H1 (cell line): ENCODE results near the gene DAB2IP. TPM values are rescaled to one million over a fixed set of nuclear protein-coding genes. Genes with fewer than 3 reads are reported as not detected.

Experiments
- GABPA ChIP-seq: IDR thresholded peaks from 2 replicates; pipeline ENCODE4 v1.6.1; 2011; ENCODE audit warnings: mild to moderate bottlenecking, low read length, moderate library complexity, borderline replicate concordance; ENCODE audit not compliant: insufficient read depth
- JUN ChIP-seq: IDR thresholded peaks from 2 replicates; pipeline ENCODE4 v1.6.1; 2011; ENCODE audit warnings: low read depth, mild to moderate bottlenecking, improper control_type of control experiment, low read length
- POLR2A ChIP-seq, 2 experiments: IDR thresholded peaks; 1 replicate in 1 of 2; 2 replicates in 1 of 2; pipeline ENCODE4 v1.6.1; 2011; ENCODE audit warnings: low read depth in 2 of 2, low read length in 2 of 2, mild to moderate bottlenecking in 2 of 2; ENCODE audit errors: control extremely low read depth in 1 of 2
- POLR2AphosphoS5 ChIP-seq: IDR thresholded peaks from 2 replicates; pipeline ENCODE4 v1.6.1; 2011; ENCODE audit warnings: low read depth, low read length
- SP2 ChIP-seq: IDR thresholded peaks from 2 replicates; pipeline ENCODE4 v1.6.1; 2012; ENCODE audit warnings: mild to moderate bottlenecking, low read length, inconsistent platforms
- TCF12 ChIP-seq: IDR thresholded peaks from 2 replicates; pipeline ENCODE4 v1.6.1; 2011; ENCODE audit warnings: low read depth, mild to moderate bottlenecking, low read length
- TEAD4 ChIP-seq: IDR thresholded peaks from 2 replicates; pipeline ENCODE4 v1.6.1; 2012; ENCODE audit warnings: low read depth, low read length, inconsistent platforms, mixed read lengths
- polyA plus RNA-seq, 7 experiments: library from polyadenylated mRNA; depleted of rRNA in 3 of 7; stranded (reverse) in 5 of 7; unstranded in 2 of 7; fragments of >200 nt in 5 of 7; fragments of 200-250 nt in 2 of 7; gene quantifications; 1 replicate in 5 of 7; 2 replicates in 1 of 7; 4 replicates in 1 of 7; pipeline versions ENCODE4 v1.2.1 to v1.2.3, GENCODE V29; 2011 to 2013; ENCODE audit warnings: missing spikeins in 2 of 7, mixed read lengths in 2 of 7
- total RNA-seq: library from RNA; stranded (reverse); fragmentation: NEBNext Ultra II Directional; extraction: Animal tissue kit (Norgen Biotek cat#: 25700); gene quantifications from 2 replicates; pipeline ENCODE4 v1.2.1, GENCODE V29; 2021
- TF ChIP-seq, protein P1 (sequence below): fragments of 300-600 bp; sonication (generic); IDR thresholded peaks from 2 replicates; pipeline ENCODE4 v1.7.1; 2012; ENCODE audit warnings: low read length, moderate library complexity, mild to moderate bottlenecking, inconsistent platforms; ENCODE audit not compliant: insufficient replicate concordance

DAB2IP gene
- total and polyA plus RNA-seq, 2 of the 8 experiments (the other 6 are each of a cell fraction or from before 2014, with no cell fraction given): 19.7 to 39.5 TPM

DNA sequence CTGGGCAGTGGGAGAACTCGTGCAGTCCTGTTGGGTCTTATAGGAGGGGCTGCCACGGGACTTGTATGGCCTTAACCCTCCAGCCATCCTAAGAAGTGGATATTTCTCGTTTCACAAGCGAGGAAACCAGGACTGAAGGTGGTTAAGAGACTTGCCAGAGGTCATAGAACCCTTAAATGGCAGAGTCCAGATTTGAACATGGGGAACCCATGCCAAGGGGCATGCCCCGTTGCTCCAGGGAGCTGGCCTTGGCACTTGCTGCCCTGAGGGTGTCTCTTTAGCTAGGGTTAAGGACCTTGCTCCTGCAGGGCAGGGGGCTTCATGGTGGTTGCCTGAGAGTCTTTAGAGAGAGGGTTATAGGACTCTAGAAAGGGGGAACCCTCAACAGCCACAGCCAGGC lies 63.4 kb downstream of the DAB2IP start (continued):
- TF ChIP-seq TEAD4 (no peak), SP2 (no peak), TCF12 (no peak), POLR2AphosphoS5 (no peak), POLR2A (IDR thresholded peaks at IDR 0.05; ENCODE audit: control extremely low read depth in 1 of 2, low read depth in 2 of 2, low read length in 2 of 2) (no peak), JUN (no peak), GABPA (no peak)
- TF ChIP-seq, protein P1, sequence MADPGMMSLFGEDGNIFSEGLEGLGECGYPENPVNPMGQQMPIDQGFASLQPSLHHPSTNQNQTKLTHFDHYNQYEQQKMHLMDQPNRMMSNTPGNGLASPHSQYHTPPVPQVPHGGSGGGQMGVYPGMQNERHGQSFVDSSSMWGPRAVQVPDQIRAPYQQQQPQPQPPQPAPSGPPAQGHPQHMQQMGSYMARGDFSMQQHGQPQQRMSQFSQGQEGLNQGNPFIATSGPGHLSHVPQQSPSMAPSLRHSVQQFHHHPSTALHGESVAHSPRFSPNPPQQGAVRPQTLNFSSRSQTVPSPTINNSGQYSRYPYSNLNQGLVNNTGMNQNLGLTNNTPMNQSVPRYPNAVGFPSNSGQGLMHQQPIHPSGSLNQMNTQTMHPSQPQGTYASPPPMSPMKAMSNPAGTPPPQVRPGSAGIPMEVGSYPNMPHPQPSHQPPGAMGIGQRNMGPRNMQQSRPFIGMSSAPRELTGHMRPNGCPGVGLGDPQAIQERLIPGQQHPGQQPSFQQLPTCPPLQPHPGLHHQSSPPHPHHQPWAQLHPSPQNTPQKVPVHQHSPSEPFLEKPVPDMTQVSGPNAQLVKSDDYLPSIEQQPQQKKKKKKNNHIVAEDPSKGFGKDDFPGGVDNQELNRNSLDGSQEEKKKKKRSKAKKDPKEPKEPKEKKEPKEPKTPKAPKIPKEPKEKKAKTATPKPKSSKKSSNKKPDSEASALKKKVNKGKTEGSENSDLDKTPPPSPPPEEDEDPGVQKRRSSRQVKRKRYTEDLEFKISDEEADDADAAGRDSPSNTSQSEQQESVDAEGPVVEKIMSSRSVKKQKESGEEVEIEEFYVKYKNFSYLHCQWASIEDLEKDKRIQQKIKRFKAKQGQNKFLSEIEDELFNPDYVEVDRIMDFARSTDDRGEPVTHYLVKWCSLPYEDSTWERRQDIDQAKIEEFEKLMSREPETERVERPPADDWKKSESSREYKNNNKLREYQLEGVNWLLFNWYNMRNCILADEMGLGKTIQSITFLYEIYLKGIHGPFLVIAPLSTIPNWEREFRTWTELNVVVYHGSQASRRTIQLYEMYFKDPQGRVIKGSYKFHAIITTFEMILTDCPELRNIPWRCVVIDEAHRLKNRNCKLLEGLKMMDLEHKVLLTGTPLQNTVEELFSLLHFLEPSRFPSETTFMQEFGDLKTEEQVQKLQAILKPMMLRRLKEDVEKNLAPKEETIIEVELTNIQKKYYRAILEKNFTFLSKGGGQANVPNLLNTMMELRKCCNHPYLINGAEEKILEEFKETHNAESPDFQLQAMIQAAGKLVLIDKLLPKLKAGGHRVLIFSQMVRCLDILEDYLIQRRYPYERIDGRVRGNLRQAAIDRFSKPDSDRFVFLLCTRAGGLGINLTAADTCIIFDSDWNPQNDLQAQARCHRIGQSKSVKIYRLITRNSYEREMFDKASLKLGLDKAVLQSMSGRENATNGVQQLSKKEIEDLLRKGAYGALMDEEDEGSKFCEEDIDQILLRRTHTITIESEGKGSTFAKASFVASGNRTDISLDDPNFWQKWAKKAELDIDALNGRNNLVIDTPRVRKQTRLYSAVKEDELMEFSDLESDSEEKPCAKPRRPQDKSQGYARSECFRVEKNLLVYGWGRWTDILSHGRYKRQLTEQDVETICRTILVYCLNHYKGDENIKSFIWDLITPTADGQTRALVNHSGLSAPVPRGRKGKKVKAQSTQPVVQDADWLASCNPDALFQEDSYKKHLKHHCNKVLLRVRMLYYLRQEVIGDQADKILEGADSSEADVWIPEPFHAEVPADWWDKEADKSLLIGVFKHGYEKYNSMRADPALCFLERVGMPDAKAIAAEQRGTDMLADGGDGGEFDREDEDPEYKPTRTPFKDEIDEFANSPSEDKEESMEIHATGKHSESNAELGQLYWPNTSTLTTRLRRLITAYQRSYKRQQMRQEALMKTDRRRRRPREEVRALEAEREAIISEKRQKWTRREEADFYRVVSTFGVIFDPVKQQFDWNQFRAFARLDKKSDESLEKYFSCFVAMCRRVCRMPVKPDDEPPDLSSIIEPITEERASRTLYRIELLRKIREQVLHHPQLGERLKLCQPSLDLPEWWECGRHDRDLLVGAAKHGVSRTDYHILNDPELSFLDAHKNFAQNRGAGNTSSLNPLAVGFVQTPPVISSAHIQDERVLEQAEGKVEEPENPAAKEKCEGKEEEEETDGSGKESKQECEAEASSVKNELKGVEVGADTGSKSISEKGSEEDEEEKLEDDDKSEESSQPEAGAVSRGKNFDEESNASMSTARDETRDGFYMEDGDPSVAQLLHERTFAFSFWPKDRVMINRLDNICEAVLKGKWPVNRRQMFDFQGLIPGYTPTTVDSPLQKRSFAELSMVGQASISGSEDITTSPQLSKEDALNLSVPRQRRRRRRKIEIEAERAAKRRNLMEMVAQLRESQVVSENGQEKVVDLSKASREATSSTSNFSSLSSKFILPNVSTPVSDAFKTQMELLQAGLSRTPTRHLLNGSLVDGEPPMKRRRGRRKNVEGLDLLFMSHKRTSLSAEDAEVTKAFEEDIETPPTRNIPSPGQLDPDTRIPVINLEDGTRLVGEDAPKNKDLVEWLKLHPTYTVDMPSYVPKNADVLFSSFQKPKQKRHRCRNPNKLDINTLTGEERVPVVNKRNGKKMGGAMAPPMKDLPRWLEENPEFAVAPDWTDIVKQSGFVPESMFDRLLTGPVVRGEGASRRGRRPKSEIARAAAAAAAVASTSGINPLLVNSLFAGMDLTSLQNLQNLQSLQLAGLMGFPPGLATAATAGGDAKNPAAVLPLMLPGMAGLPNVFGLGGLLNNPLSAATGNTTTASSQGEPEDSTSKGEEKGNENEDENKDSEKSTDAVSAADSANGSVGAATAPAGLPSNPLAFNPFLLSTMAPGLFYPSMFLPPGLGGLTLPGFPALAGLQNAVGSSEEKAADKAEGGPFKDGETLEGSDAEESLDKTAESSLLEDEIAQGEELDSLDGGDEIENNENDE: no peak
- TF ChIP-seq, all 59 proteins: peak for 0
